ENCODE data around the gene LMF1.

LMF1 gene

GRCh38 chr16:1009358-1010150 lies 38.8 kb upstream of the LMF1 start:
- H3K4me3 ChIP-seq (ENCODE audit: low read depth, low read length) = no peak overlapping the region
- TF ChIP-seq CTCF (IDR thresholded peaks at IDR 0.05; ENCODE audit: control insufficient read depth, extremely low read depth, insufficient read depth) = no peak
- no peak for DNase-seq (ENCODE audit: low read depth)

GRCh38 chr16:1008085-1008484 lies 37.3 kb upstream of the LMF1 start:
- no peak overlapping the region for H3K4me3 ChIP-seq (ENCODE audit: low read depth, low read length)
- no peak for DNase-seq (ENCODE audit: low read depth)
- no peak for TF ChIP-seq CTCF (IDR thresholded peaks at IDR 0.05; ENCODE audit: control insufficient read depth, extremely low read depth, insufficient read depth)

- no peak overlapping the region for H3K4me3 ChIP-seq (ENCODE audit: low read depth, low read length)
These were observed 36.6 kb upstream of the LMF1 start for GRCh38 chr16:1007284-1007850.

GRCh38 chr16:1006781-1007180 lies 36.0 kb upstream of the LMF1 start:
- no peak overlapping the region for H3K4me3 ChIP-seq (ENCODE audit: low read depth, low read length)
- no peak for DNase-seq (ENCODE audit: low read depth)
- no peak for TF ChIP-seq CTCF (IDR thresholded peaks at IDR 0.05; ENCODE audit: control insufficient read depth, extremely low read depth, insufficient read depth)

More at GRCh38 chr16:1007284-1007850, 36.6 kb upstream of the LMF1 start:
- no peak for DNase-seq (ENCODE audit: low read depth)
- no peak for TF ChIP-seq CTCF (IDR thresholded peaks at IDR 0.05; ENCODE audit: control insufficient read depth, extremely low read depth, insufficient read depth)

- TF ChIP-seq CTCF (IDR thresholded peaks at IDR 0.05; ENCODE audit: control insufficient read depth, extremely low read depth, insufficient read depth) = no peak
- H3K4me3 ChIP-seq (ENCODE audit: low read depth, low read length) = no peak overlapping the region
- DNase-seq (ENCODE audit: low read depth) = no peak
These were observed 34.5 kb upstream of the LMF1 start for GRCh38 chr16:1005286-1005685.

GRCh38 chr16:1003391-1004347 lies 32.9 kb upstream of the LMF1 start:
- H3K4me3 ChIP-seq (ENCODE audit: low read depth, low read length) = no peak overlapping the region
- DNase-seq (ENCODE audit: low read depth) = no peak

More at GRCh38 chr16:1003391-1004347, 32.9 kb upstream of the LMF1 start:
- no peak for TF ChIP-seq CTCF (IDR thresholded peaks at IDR 0.05; ENCODE audit: control insufficient read depth, extremely low read depth, insufficient read depth)

All from LNCaP clone FGC (cell line).